ENCODE results near the gene MILR1.
"Not testable (repeated sequence)": the region's sequence is repeated elsewhere in the genome, so short reads cannot be mapped to it uniquely, and the experiment has no call there.

The MILR1 gene

GRCh38 chr17:64425191-64425590 is 23.7 kb upstream of the MILR1 start:
- H3K4me1 ChIP-seq (ENCODE audit: control insufficient read depth, insufficient read depth, low read length): no peaks in the 10 kb centered on the region
- H3K27ac ChIP-seq (ENCODE audit: extremely low read depth, low read depth, low read length): no peak overlapping the region
- H3K9me3 ChIP-seq (ENCODE audit: control insufficient read depth, insufficient read depth, low read depth, low read length): no peaks in the 10 kb centered on the region
- no peak overlapping the region for H3K4me3 ChIP-seq (ENCODE audit: low read depth, low read length)
- H3K36me3 ChIP-seq (ENCODE audit: control insufficient read depth in 2 of 2, insufficient read depth in 1 of 2, low read length in 2 of 2): no peaks in the 10 kb centered on the region
- TF ChIP-seq ZFP69B (tag by site-specific recombination; IDR thresholded peaks at IDR 0.05) (no peak), ZNF677 (tag by site-specific recombination; IDR thresholded peaks at IDR 0.05) (no peak), ZNF214 (tag by site-specific recombination; IDR thresholded peaks at IDR 0.05; ENCODE audit: borderline replicate concordance) (no peak), ZNF366 (tag by site-specific recombination; conservative IDR thresholded peaks at IDR 0.05) (no peak), GFI1B (tag by site-specific recombination; IDR thresholded peaks at IDR 0.05) (no peak), ZBTB48 (tag by site-specific recombination; IDR thresholded peaks at IDR 0.05) (no peak), ZNF558 (tag by site-specific recombination; IDR thresholded peaks at IDR 0.05) (no peak), PRDM2 (tag by site-specific recombination; IDR thresholded peaks at IDR 0.05; ENCODE audit: borderline replicate concordance) (no peak), ZNF184 (tag by site-specific recombination; IDR thresholded peaks at IDR 0.05) (no peak), ZNF37A (tag by site-specific recombination; IDR thresholded peaks at IDR 0.05) (no peak)
- ChIA-PET CTCF (interaction anchor here (0.6 to 1.4 kb wide), 2 partner anchors 16 to 66 kb away, joined by 3 read pairs; no protein-coding TSS in a partner anchor), POLR2A (no interaction called here)

- ChIA-PET POLR2A (no interaction called here), CTCF (interaction anchor here (0.6 to 0.7 kb wide), 2 partner anchors 65 to 398 kb away, joined by 3 to 4 read pairs; no protein-coding TSS in a partner anchor)
- Histone ChIP-seq H3K36me3 (ENCODE audit: control insufficient read depth in 2 of 2, insufficient read depth in 1 of 2, low read length in 2 of 2) (no peaks in the 10 kb centered on the region), H3K27ac (ENCODE audit: extremely low read depth, low read depth, low read length) (no peak overlapping the region), H3K4me3 (ENCODE audit: low read depth, low read length) (no peak overlapping the region), H3K4me1 (ENCODE audit: control insufficient read depth, insufficient read depth, low read length) (no peaks in the 10 kb centered on the region), H3K9me3 (ENCODE audit: control insufficient read depth, insufficient read depth, low read depth, low read length) (no peaks in the 10 kb centered on the region)
- no peak for TF ChIP-seq KLF7 (tag by site-specific recombination; IDR thresholded peaks at IDR 0.05; ENCODE audit: borderline replicate concordance)
- peak; percentile 12 for TF ChIP-seq SETDB1 (IDR thresholded peaks at IDR 0.05; ENCODE audit: insufficient read length, low read length)
Observed at GRCh38 chr17:64426596-64426995, 22.3 kb upstream of the MILR1 start.

GRCh38 chr17:64428406-64428805 is 20.5 kb upstream of the MILR1 start:
- Histone ChIP-seq H3K27ac (ENCODE audit: extremely low read depth, low read depth, low read length) (no peak overlapping the region), H3K4me3 (ENCODE audit: low read depth, low read length) (no peak overlapping the region), H3K4me1 (ENCODE audit: control insufficient read depth, insufficient read depth, low read length) (no peaks in the 10 kb centered on the region), H3K36me3 (ENCODE audit: control insufficient read depth in 2 of 2, insufficient read depth in 1 of 2, low read length in 2 of 2) (no peaks in the 10 kb centered on the region), H3K9me3 (ENCODE audit: control insufficient read depth, insufficient read depth, low read depth, low read length) (no peaks in the 10 kb centered on the region)
- CTCF ChIA-PET: interaction anchor here (0.8 to 6.4 kb wide), 2 partner anchors 9 to 345 kb away, joined by 3 to 31 read pairs; no protein-coding TSS in a partner anchor
- TF ChIP-seq ZNF341 (tag by site-specific recombination; IDR thresholded peaks at IDR 0.05; ENCODE audit: low read depth) (no peak), ZNF514 (tag by site-specific recombination; IDR thresholded peaks at IDR 0.05) (no peak), ZBTB8A (tag by site-specific recombination; IDR thresholded peaks at IDR 0.05) (no peak), ZNF792 (tag by site-specific recombination; IDR thresholded peaks at IDR 0.05) (no peak), OVOL3 (tag by site-specific recombination; IDR thresholded peaks at IDR 0.05) (no peak), ZNF146 (tag by site-specific recombination; IDR thresholded peaks at IDR 0.05) (no peak), ZFP3 (tag by site-specific recombination; IDR thresholded peaks at IDR 0.05; ENCODE audit: low read depth) (no peak), ZNF521 (tag by site-specific recombination; IDR thresholded peaks at IDR 0.05) (no peak)
- POLR2A ChIA-PET: no interaction called here

GRCh38 chr17:64430036-64430435 is 18.9 kb upstream of the MILR1 start:
- POLR2A ChIA-PET; H3K4me3 ChIP-seq (ENCODE audit: low read depth, low read length); H3K27ac ChIP-seq (ENCODE audit: extremely low read depth, low read depth, low read length); H3K36me3 ChIP-seq (ENCODE audit: control insufficient read depth in 2 of 2, insufficient read depth in 1 of 2, low read length in 2 of 2); H3K9me3 ChIP-seq (ENCODE audit: control insufficient read depth, insufficient read depth, low read depth, low read length); H3K4me1 ChIP-seq (ENCODE audit: control insufficient read depth, insufficient read depth, low read length): not testable (repeated sequence)
- CTCF ChIA-PET: interaction anchor here (6.4 kb wide), 1 partner anchor 11 kb away, joined by 31 read pairs; no protein-coding TSS in a partner anchor
